HCT116 (cell line): ENCODE data around the gene GBF1. TPM values are rescaled to one million over a fixed set of nuclear protein-coding genes. Genes with fewer than 3 reads are reported as not detected.

ENCODE experiments used
- ATAC-seq: fragments of 200-7000 bp; cut with Tn5 transposase; 2 replicates; pipeline ENCODE4 v1.9.1; 2020; ENCODE audit warnings: mild to moderate bottlenecking, moderate library complexity
- BruUV-seq: library from RNA; stranded (reverse); fragments of 400-500 nt; replicated peaks from 2 replicates; lab custom pipeline; 2021; lab: Mats Ljungman, UMichigan
- CTCF ChIA-PET: fragments of 300-600 bp; sonication (Branson Sonifier 250); formaldehyde crosslinking; loops from one replicate; lab custom pipeline; 2021; ENCODE audit warnings: antibody characterized with exemption; lab: Charles Lee
- POLR2A ChIA-PET: fragments of 300-600, 350-600 bp; sonication (Branson Sonifier 250); formaldehyde crosslinking; loops from one replicate; lab custom pipeline; 2021; ENCODE audit warnings: antibody characterized with exemption; lab: Charles Lee
- RAD21 ChIA-PET, 2 experiments: fragments of 300-600 bp; sonication (Branson Sonifier 250); formaldehyde crosslinking; loops; one replicate each; lab custom pipeline; 2023; ENCODE audit warnings: low total read pairs in 2 of 2; ENCODE audit not compliant: uncharacterized antibody in 2 of 2, unreplicated experiment in 2 of 2, low non-redundant PET in 1 of 2; lab: Charles Lee
- DNase-seq: peaks from one replicate; pipeline ENCODE4 v3.0.0-alpha.2; 2010; ENCODE audit warnings: low read depth, low spot score
- H2AFZ ChIP-seq: fragments of 200-600 bp; shearing (Covaris generic), sonication (generic); 2 replicates; pipeline ENCODE4 v1.6.1; 2017; ENCODE audit warnings: low read depth, mixed run types, mixed read lengths, antibody characterized with exemption, low read length; ENCODE audit not compliant: poor library complexity, severe bottlenecking
- H3K27ac ChIP-seq: 2 replicates; pipeline ENCODE4 v1.5.1; 2012; ENCODE audit warnings: low read depth, low read length
- H3K27me3 ChIP-seq: fragments of 200-600 bp; sonication (generic); 2 replicates; pipeline ENCODE4 v1.6.1; 2016; ENCODE audit warnings: mixed run types, low read length, mixed read lengths; ENCODE audit not compliant: insufficient read depth
- H3K36me3 ChIP-seq, 2 experiments: fragments of 200-500 bp in 1 of 2; fragments of 200-600 bp in 1 of 2; sonication (Bioruptor generic) in 1 of 2; sonication (generic) in 1 of 2; 2 replicates each; pipeline versions ENCODE4 v1.5.1 to v1.6.1; 2014 to 2016; ENCODE audit warnings: low read length in 2 of 2, inconsistent platforms in 1 of 2, mixed read lengths in 1 of 2, mixed run types in 1 of 2; ENCODE audit not compliant: insufficient read depth in 2 of 2, control insufficient read depth in 1 of 2
- H3K4me1 ChIP-seq, 2 experiments: fragments of 200-600 bp in 1 of 2; sonication (generic) in 1 of 2; 2 replicates each; pipeline versions ENCODE4 v1.5.1 to v1.6.1; 2012 to 2017; ENCODE audit warnings: low read length in 2 of 2, inconsistent platforms in 1 of 2, mild to moderate bottlenecking in 1 of 2, mixed read lengths in 1 of 2, mixed run types in 1 of 2, moderate library complexity in 1 of 2; ENCODE audit not compliant: insufficient read depth in 2 of 2, control insufficient read depth in 1 of 2
- H3K4me2 ChIP-seq: fragments of 200-600 bp; sonication (generic); 2 replicates; pipeline ENCODE4 v1.6.1; 2017; ENCODE audit warnings: mixed run types, low read length, mixed read lengths
- H3K4me3 ChIP-seq, 2 experiments: fragments of 200-600 bp in 1 of 2; sonication (generic) in 1 of 2; replicated peaks in 1 of 2; 2 replicates each; pipeline ENCODE4 v1.5.1; 2011 to 2016; ENCODE audit warnings: low read length in 2 of 2, control low read depth in 1 of 2, low read depth in 1 of 2, mild to moderate bottlenecking in 1 of 2, mixed read lengths in 1 of 2, mixed run types in 1 of 2
- H3K79me2 ChIP-seq: fragments of 200-600 bp; sonication (generic); 2 replicates; pipeline ENCODE4 v1.6.1; 2017; ENCODE audit warnings: mild to moderate bottlenecking, mixed run types, low read length, moderate library complexity, mixed read lengths; ENCODE audit not compliant: insufficient read depth
- H3K9ac ChIP-seq: fragments of 200-600 bp; sonication (generic); 2 replicates; pipeline ENCODE4 v1.6.1; 2016; ENCODE audit warnings: low read length, mixed read lengths
- H3K9me2 ChIP-seq: fragments of 200-600 bp; sonication (generic), shearing (Covaris generic); 2 replicates; pipeline ENCODE4 v1.6.1; 2017; ENCODE audit warnings: mixed run types, mild to moderate bottlenecking, moderate library complexity; ENCODE audit not compliant: insufficient read depth
- H3K9me3 ChIP-seq, 2 experiments: fragments of 200-500 bp in 1 of 2; fragments of 200-600 bp in 1 of 2; sonication (Bioruptor generic) in 1 of 2; sonication (generic) in 1 of 2; 2 replicates each; pipeline ENCODE4 v1.6.1; 2014 to 2017; ENCODE audit warnings: low read length in 2 of 2, mixed read lengths in 2 of 2, inconsistent platforms in 1 of 2, low read depth in 1 of 2, mild to moderate bottlenecking in 1 of 2, mixed run types in 1 of 2, moderate library complexity in 1 of 2; ENCODE audit not compliant: control insufficient read depth in 1 of 2, insufficient read depth in 1 of 2
- H4K20me1 ChIP-seq: fragments of 200-600 bp; sonication (generic), shearing (Covaris generic); 2 replicates; pipeline ENCODE4 v1.6.1; 2017; ENCODE audit warnings: mixed run types, mild to moderate bottlenecking, moderate library complexity; ENCODE audit not compliant: insufficient read depth
- CBX3 ChIP-seq: IDR thresholded peaks from 2 replicates; pipeline ENCODE4 v1.6.1; 2012; ENCODE audit warnings: low read depth
- CEBPB ChIP-seq: IDR thresholded peaks from 2 replicates; pipeline ENCODE4 v1.6.1; 2012; ENCODE audit warnings: low read depth
- ELF1 ChIP-seq: IDR thresholded peaks from 2 replicates; pipeline ENCODE4 v1.6.1; 2012; ENCODE audit warnings: low read depth, borderline replicate concordance
- EZH2phosphoT487 ChIP-seq: fragments of 200-600 bp; IDR thresholded peaks from 2 replicates; pipeline ENCODE4 v1.6.1; 2018; ENCODE audit warnings: antibody characterized with exemption, borderline replicate concordance
- FOSL1 ChIP-seq: IDR thresholded peaks from 2 replicates; pipeline ENCODE4 v1.6.1; 2012; ENCODE audit warnings: low read depth
- JUND ChIP-seq: IDR thresholded peaks from 2 replicates; pipeline ENCODE4 v1.6.1; 2012
- POLR2A ChIP-seq: IDR thresholded peaks from 2 replicates; pipeline ENCODE4 v1.7.0; 2011; ENCODE audit warnings: borderline replicate concordance; ENCODE audit not compliant: insufficient read depth, insufficient read length; ENCODE audit errors: extremely low read depth
- POLR2AphosphoS5 ChIP-seq: IDR thresholded peaks from 2 replicates; pipeline ENCODE4 v1.6.1; 2011; ENCODE audit warnings: mild to moderate bottlenecking, low read depth, low read length, moderate library complexity
- RAD21 ChIP-seq: IDR thresholded peaks from 2 replicates; pipeline ENCODE4 v1.6.1; 2012; ENCODE audit warnings: low read depth, mild to moderate bottlenecking
- SRF ChIP-seq: IDR thresholded peaks from 2 replicates; pipeline ENCODE4 v1.6.1; 2012; ENCODE audit warnings: low read depth
- TCF7L2 ChIP-seq: IDR thresholded peaks from 2 replicates; pipeline ENCODE4 v1.7.0; 2011; ENCODE audit warnings: borderline replicate concordance, inconsistent platforms; ENCODE audit not compliant: insufficient read depth, insufficient read length; ENCODE audit errors: extremely low read depth
- YY1 ChIP-seq: IDR thresholded peaks from 2 replicates; pipeline ENCODE4 v1.6.1; 2011; ENCODE audit warnings: low read length, low read depth, moderate library complexity, mild to moderate bottlenecking; ENCODE audit not compliant: insufficient replicate concordance; ENCODE audit errors: extremely low read depth
- ZNF274 ChIP-seq: fragments of 200-500 bp; sonication (Bioruptor generic); IDR thresholded peaks from 2 replicates; pipeline ENCODE4 v1.6.1; 2014; ENCODE audit warnings: mild to moderate bottlenecking, low read depth, low read length, inconsistent platforms
- intact Hi-C: fragments of 100-400 bp; cut with micrococcal nuclease; formaldehyde crosslinking; loops from 2 replicates; pipeline ENCODE4 v1.10.0; 2022
- total RNA-seq: library from RNA; stranded (reverse); gene quantifications from one replicate; pipeline ENCODE4 v1.2.1, GENCODE V29; 2021; ENCODE audit not compliant: unreplicated experiment
- TF ChIP-seq, protein P1 (sequence below): IDR thresholded peaks from 2 replicates; pipeline ENCODE4 v1.6.1; 2012; ENCODE audit warnings: low read depth
- TF ChIP-seq, protein P2 (sequence below): IDR thresholded peaks from 2 replicates; pipeline ENCODE4 v1.6.1; 2012
- TF ChIP-seq, protein P3 (sequence below), 3 experiments: fragments of 200-600 bp in 1 of 3; sonication (generic) in 1 of 3; IDR thresholded peaks in 2 of 3; conservative IDR thresholded peaks in 1 of 3; 2 replicates each; pipeline ENCODE4 v1.5.1; 2012 to 2017; ENCODE audit warnings: low read depth in 2 of 3, low read length in 2 of 3, antibody characterized with exemption in 1 of 3, borderline replicate concordance in 1 of 3, control low read depth in 1 of 3, mild to moderate bottlenecking in 1 of 3, mixed read lengths in 1 of 3, mixed run types in 1 of 3, moderate library complexity in 1 of 3; ENCODE audit not compliant: insufficient read depth in 1 of 3
- TF ChIP-seq, protein P4 (sequence below): IDR thresholded peaks from 2 replicates; pipeline ENCODE4 v1.6.1; 2012
- TF ChIP-seq, protein P5 (sequence below): IDR thresholded peaks from 2 replicates; pipeline ENCODE4 v1.6.1; 2011; ENCODE audit warnings: mild to moderate bottlenecking, low read length, moderate library complexity; ENCODE audit not compliant: insufficient replicate concordance; ENCODE audit errors: extremely low read depth

Gene GBF1
- total RNA-seq, 1 experiment from 2014 or later, result 58.9 TPM

DNA sequence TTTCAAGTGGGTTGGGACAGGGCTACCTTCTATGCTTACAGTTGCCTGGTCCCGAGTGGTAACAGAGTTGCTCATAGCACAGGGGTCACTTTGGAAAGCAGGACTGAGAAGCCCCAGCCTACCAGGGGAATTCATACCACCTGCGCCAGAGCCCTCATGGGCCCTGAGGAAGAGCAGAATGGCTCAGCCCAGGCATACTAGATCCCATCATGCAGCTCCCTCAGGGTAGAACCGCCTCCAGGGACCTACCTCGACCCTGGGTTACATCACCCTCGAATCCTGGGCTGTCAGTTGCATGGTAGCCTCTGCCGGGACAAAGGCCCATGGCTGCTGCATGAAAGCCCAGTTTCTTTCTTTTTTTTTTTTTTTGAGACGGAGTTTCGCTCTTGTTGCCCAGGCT is 184.1 kb downstream of the GBF1 start:
- TF ChIP-seq RAD21 (no peak), POLR2AphosphoS5 (no peak), ZNF274 (no peak), TCF7L2 (no peak), CBX3 (no peak), SRF (no peak), EZH2phosphoT487 (no peak), CEBPB (no peak), POLR2A (no peak), JUND (no peak), ELF1 (no peak), YY1 (no peak), FOSL1 (no peak)
- TF ChIP-seq, protein P1, sequence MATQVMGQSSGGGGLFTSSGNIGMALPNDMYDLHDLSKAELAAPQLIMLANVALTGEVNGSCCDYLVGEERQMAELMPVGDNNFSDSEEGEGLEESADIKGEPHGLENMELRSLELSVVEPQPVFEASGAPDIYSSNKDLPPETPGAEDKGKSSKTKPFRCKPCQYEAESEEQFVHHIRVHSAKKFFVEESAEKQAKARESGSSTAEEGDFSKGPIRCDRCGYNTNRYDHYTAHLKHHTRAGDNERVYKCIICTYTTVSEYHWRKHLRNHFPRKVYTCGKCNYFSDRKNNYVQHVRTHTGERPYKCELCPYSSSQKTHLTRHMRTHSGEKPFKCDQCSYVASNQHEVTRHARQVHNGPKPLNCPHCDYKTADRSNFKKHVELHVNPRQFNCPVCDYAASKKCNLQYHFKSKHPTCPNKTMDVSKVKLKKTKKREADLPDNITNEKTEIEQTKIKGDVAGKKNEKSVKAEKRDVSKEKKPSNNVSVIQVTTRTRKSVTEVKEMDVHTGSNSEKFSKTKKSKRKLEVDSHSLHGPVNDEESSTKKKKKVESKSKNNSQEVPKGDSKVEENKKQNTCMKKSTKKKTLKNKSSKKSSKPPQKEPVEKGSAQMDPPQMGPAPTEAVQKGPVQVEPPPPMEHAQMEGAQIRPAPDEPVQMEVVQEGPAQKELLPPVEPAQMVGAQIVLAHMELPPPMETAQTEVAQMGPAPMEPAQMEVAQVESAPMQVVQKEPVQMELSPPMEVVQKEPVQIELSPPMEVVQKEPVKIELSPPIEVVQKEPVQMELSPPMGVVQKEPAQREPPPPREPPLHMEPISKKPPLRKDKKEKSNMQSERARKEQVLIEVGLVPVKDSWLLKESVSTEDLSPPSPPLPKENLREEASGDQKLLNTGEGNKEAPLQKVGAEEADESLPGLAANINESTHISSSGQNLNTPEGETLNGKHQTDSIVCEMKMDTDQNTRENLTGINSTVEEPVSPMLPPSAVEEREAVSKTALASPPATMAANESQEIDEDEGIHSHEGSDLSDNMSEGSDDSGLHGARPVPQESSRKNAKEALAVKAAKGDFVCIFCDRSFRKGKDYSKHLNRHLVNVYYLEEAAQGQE, result no peak
- TF ChIP-seq, protein P2, sequence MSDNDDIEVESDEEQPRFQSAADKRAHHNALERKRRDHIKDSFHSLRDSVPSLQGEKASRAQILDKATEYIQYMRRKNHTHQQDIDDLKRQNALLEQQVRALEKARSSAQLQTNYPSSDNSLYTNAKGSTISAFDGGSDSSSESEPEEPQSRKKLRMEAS, result no peak
- TF ChIP-seq, protein P3, sequence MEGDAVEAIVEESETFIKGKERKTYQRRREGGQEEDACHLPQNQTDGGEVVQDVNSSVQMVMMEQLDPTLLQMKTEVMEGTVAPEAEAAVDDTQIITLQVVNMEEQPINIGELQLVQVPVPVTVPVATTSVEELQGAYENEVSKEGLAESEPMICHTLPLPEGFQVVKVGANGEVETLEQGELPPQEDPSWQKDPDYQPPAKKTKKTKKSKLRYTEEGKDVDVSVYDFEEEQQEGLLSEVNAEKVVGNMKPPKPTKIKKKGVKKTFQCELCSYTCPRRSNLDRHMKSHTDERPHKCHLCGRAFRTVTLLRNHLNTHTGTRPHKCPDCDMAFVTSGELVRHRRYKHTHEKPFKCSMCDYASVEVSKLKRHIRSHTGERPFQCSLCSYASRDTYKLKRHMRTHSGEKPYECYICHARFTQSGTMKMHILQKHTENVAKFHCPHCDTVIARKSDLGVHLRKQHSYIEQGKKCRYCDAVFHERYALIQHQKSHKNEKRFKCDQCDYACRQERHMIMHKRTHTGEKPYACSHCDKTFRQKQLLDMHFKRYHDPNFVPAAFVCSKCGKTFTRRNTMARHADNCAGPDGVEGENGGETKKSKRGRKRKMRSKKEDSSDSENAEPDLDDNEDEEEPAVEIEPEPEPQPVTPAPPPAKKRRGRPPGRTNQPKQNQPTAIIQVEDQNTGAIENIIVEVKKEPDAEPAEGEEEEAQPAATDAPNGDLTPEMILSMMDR (IDR thresholded peaks at IDR 0.05 in 2 of 3, conservative IDR thresholded peaks at IDR 0.05 in 1 of 3; ENCODE audit: borderline replicate concordance in 1 of 3, insufficient read depth in 1 of 3, low read depth in 2 of 3, low read length in 2 of 3), result no peak
- TF ChIP-seq, protein P4, sequence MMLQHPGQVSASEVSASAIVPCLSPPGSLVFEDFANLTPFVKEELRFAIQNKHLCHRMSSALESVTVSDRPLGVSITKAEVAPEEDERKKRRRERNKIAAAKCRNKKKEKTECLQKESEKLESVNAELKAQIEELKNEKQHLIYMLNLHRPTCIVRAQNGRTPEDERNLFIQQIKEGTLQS, result no peak
- TF ChIP-seq, protein P5, sequence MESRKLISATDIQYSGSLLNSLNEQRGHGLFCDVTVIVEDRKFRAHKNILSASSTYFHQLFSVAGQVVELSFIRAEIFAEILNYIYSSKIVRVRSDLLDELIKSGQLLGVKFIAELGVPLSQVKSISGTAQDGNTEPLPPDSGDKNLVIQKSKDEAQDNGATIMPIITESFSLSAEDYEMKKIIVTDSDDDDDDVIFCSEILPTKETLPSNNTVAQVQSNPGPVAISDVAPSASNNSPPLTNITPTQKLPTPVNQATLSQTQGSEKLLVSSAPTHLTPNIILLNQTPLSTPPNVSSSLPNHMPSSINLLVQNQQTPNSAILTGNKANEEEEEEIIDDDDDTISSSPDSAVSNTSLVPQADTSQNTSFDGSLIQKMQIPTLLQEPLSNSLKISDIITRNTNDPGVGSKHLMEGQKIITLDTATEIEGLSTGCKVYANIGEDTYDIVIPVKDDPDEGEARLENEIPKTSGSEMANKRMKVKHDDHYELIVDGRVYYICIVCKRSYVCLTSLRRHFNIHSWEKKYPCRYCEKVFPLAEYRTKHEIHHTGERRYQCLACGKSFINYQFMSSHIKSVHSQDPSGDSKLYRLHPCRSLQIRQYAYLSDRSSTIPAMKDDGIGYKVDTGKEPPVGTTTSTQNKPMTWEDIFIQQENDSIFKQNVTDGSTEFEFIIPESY, result no peak
- intact Hi-C loops, result no loop called here
- Histone ChIP-seq H3K27me3 (no peaks in the 10 kb centered on the region), H3K27ac (no peak overlapping the region), H4K20me1 (no peaks in the 10 kb centered on the region), H3K4me1 (peaks cover 0 to 30% of the 10 kb centered on the region in 2 experiments; a peak in 2 of 4 replicates), H3K4me2 (no peak overlapping the region), H3K9ac (no peak overlapping the region), H3K79me2 (peaks cover 19% of the 10 kb centered on the region), H3K9me3 (no peaks in the 10 kb centered on the region), H3K9me2 (no peaks in the 10 kb centered on the region), H3K4me3 (no peak overlapping the region), H3K36me3 (no peaks in the 10 kb centered on the region; a peak in 1 of 4 replicates), H2AFZ (no peak overlapping the region)
- DNase-seq, result no peak
- ATAC-seq, result no peak
- ChIA-PET POLR2A (interaction anchor here (4.0 kb wide), 1 partner anchor 8 kb away, joined by 47 read pairs; the partner anchor contains the start of gene FBXL15), CTCF (interaction anchor here (4.6 kb wide), 1 partner anchor 8 kb away, joined by 41 read pairs; the partner anchor contains the start of gene FBXL15), RAD21 (no interaction called here)
- BruUV-seq, result no TSS peak
